ENCODE data around the gene ALOXE3. TPM values are rescaled to one million over a fixed set of nuclear protein-coding genes. Genes with fewer than 3 reads are reported as not detected.

The ALOXE3 gene
- total RNA-seq, 1 donor from 2014 or later: not detected

DNA sequence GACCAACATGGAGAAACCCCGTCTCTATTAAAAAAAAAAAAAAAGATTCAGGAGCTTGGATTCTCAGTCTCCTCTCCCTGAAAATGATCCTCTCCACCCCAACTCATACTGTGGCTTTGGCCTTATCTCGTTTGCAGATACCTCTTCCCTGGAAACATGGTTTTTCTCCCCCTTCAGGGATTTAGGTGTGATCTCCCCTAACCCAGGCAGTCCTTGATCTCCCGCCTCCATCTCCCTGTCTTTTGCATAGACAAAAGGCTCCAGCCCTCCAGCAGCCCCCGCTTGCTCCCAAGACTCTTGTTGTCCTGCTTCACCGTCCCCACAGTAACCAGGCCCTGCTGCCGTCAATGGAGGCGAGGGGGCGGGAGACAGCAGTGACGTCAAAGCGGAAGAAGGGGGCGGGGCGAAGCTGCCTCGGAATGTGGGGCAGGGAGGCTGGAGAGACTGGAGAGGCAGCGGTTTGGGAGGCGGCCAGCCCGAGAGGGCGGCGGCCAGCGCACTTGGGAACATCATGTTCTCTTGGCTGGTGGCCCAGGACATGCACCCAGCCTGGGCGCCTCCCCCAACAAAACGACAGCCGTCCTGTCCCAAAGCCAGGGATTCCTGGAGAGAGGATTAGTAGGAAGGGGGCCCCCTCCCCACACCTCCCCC, 35.8 kb upstream of the ALOXE3 start:
- DNase-seq (ENCODE audit: low spot score): peak; percentile 99

DNA sequence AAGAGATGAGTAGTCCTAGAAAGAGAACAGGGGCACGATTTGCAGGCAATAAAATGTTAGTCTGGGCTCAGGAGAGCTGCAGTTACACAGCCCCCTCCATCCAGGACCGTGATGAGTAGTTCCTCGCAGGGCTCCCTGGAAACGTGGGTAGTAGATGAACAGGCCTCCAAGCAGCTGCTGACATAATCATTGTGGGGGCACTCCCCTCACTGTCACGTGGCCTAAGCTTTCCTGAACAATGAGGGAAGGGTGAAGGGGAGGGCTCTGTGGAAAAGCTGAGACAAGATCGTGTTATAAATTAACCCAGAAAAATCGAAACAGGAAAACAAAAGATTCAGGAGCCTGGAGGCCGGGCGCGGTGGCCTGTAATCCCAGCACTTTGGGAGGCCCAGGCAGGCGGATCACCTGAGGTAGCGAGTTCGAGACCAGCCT, 35.2 kb upstream of the ALOXE3 start:
- DNase-seq (ENCODE audit: low spot score): peak; percentile 98

DNA sequence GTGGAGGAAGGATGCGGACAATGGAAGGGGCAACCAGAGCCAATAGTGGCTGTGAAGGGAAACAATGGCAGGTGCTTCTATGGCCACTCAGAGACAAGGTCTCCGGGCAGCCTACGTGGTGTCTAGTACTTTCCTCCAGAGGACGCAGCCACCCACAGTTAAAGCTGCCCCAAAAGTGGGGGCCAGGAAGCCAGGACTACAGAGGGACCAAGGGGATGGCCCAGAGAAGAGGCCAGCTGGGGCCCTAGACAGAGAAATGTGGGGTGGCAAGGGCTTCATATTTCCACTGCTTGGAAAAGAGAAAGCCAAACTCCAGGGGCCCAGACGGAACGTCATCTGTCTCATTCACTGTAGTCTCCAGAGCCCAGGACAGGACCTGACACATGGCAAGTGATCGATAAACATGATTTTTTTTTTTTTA, 34.7 kb upstream of the ALOXE3 start:
- DNase-seq (ENCODE audit: low spot score): no peak

DNA sequence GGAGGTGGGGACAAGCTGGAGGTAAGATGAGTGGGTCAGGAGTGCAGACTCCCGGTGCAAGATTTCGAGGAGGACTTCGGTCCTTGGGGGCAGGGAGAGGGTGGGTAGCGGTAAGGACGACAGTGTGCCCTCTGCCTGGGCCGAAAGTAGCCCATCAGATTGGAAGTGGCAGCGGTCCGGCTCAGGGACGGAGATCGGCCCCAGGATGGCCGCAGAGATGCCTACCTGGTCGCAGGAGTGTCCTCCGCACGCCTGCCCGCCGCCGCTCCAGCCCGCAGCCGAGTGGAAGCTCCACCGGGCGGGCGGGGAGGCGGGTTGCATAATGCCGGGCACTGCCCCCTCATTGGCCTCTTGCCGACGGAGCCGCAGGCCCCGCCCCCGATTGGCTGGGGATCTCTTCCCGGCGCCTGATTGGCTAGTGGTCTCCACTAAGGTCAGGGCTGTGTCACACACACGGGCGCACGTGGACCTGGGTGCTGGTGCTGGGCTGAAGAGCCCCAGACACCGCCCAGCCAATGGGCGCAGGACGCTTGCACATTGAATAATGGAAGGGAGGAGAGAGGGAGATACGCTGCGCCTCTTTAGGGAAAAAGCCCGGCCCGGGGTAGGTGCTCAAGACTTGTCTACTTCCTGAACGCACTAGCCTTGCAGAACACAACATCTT, 33.9 kb upstream of the ALOXE3 start, which contains the start of gene PER1:
PER1 (minus strand) TSS at position 293 of the 664 bp plus-strand sequence. CDS start 1,698 bp downstream, outside the sequence.
- DNase-seq (ENCODE audit: low spot score): peak; percentile 96

DNA sequence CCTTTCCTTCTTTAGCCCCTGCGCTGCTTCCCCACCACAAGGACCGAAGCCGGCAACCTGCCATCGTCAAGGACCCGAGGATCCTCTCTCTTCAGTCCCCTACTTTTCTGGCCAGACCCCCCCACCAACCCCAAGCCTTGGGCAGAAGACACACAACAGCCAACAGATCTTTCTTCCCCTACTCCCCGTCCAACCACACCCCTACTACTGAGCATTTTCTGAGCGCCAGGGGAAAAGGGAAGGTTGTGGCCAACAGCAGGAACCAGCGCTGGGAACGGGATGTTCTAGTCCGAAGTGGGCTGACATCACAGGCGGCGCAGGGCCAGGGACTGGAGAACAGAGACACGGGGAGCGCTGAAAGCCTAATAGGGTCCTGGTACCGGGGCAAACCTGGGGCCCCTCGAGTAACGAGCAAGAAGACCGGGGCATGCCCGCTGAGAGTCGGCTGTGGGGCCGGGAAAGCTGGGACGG, 33.4 kb upstream of the ALOXE3 start:
- peak; percentile 81 for DNase-seq (ENCODE audit: low spot score)

DNA sequence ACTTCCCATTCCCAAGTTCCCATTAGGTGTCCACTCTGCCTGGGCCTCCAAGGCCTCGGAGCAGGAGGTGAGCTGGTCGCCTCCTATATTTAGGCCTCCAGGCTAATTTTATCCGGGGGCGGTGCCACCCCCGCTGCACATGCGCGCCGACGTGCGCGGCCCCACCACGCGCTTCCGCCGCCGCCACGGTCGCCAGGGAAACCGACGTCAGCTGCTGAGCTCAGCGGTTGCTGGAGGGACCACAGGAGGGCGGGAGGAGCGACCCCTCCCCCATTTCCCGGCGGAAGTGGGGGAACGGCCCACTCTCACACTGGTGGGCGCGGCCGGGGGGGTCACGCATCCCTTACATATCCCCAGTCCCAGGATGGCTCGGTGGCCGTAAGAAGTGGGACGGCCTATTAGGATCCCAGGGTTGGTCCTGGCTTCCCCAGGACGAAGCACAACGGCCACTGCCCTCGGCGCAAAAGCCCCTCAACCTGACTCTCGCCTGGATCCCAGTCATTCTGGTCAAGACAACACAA, 32.9 kb upstream of the ALOXE3 start:
- peak; percentile 94 for DNase-seq (ENCODE audit: low spot score)

DNA sequence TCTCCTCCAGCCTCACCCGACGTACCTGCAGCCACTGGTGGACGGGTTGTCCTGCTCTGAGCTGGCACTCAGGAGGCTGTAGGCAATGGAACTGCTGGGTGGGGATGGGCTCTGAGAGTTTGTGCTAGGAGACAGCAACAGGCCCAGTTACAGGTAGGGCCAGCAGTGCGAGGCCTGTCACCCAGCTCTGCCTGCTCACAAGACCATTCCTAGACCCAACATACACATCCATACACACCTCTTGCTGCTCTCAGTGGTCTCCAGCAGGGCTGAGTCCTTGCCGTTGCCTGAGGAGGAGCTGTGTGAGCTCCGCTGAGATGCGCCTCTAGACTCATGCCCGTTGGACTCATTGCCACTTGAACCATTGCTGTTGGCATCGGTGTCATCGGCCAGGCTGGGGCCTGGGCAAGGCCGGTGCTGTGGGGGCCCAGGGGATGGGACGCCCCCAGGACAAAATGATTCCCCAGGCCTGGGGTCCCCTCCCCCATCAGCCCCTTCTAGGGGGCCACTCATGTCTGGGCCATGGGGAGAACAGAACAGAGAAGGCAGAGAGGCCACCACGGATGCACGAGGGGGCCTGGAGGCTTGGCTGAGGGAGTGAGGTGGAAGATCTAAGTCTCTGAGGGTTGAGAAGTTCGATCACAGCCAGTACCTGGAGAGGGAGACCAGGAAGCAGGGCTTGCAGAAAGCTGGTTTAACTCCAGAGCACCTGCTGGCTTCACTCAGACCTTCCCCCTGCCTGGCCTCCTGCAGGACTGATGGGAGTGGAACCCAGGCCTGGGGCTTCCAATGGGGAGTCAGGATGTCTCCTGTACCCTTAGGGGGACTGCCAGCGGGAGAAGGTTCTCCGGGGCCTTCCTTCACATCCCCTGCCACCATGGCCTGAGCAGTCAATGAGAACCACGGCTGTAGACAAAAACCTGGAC, 32.1 kb upstream of the ALOXE3 start:
- DNase-seq (ENCODE audit: low spot score): peak; percentile 36

DNA sequence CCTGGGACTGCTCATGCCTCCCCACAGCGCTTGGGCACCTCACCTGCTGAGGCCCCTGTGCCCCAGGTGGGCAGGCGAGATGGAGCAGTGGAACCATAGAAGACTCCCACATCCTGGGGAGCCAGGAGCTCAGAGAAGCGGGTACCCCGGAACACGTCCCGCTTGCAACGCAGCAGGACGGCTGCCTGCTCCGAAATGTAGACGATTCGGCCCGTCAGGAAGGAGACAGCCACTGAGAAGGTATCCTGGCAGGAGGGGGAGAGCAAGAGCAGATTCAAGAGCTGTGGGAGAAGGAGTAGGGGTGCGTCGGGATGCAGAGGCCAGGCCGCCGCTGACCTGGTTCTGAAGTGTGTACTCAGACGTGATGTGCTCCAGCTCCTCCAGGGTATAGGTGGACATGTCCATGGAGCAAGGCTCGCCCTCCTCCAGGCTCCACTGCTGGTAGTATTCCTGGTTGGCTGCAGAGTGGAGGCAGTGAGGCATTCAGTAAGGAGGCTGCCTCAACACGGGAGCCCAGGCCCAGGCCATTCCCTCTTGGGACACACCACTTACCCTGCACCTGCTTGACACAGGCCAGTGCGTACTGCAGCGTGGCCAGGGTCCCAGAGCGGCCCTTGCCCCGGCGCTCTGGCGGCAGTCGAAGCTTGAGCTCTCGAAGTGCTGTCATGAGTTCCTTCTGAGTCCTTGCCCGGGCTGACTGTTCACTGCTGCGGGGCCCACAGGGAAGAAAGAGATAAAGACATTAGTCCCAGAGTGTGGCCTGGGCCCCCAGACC, 31.3 kb upstream of the ALOXE3 start:
- no peak for DNase-seq (ENCODE audit: low spot score)

DNA sequence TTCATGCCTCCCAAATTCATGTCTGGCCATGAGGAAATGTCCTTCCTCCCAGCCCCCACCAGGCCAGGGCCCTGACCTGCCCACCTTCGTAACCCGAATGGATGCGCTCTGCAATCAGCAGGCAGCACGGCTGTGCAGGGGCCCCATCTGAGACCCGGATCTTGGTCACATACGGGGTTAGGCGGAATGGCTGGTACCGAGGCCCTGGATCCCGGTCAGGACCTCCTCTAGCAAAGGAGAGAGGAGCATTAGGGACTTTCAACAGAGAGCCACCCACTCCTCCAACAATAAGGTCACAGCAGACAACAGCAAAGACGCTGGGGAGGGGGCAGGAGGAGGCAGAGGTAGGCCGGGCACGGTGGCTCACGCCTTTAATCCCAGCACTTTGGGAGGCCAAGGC, 30.2 kb upstream of the ALOXE3 start:
- no peak for DNase-seq (ENCODE audit: low spot score)

DNA sequence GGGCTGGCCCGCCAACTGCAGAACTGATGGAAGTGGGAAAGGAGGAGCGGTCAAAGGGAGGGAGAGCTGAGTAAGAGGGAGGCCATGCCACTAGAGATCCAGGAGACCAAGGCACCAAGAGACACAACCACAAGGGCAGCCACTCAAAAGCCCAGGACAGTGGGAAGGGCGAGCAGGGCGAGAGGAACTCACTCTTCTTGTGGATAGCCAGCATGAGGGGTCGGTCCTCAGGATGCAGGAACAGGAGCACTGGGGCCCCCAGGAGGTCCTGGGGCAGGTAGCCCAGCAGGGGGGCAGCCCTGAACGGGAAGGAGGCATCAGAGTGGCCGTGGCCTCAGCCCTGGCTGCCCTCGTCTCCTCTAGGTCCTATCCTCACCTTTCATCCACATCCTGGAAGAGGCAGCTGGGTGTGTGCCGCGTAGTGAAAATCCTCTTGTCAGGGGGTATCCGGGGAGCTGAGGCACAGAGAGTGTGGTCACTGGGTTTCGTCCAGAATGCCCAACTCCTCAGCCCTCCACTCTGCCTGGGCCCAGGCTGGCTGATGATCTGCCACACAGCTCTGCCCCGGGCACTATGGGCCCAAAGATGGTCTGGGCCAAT, 29.6 kb upstream of the ALOXE3 start:
- no peak for DNase-seq (ENCODE audit: low spot score)

DNA sequence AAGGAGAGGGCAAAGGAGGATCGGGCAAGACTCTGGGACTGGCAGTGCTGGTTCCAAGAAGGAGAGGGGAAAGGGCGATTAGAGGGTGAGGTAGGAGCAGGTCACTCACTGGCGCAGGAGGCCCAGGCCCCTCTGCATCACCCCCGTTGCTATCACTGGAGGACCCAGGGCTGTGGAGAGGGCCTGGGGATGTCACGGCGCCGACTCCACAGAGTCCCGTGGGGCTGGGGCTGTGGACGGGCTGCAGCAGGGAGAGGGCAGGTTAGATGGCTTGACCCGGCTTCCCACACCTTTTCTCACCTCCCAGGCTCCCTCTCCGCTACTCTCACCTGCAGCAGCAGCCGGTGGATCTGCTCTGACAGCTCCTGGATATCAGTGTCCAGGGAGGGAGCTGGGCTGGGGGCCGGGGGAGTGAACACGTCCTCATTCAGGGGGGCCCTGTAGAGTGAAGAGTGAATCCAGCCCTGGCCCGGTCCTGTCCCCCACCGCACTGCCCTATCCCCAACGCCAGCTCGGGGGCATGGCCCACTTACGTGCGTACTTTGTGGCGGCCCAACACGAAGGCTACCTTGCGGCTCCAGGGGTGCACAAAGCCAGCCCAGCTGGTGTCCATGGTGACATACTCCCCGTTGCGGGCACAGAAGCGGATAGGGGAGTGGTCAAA, 29.0 kb upstream of the ALOXE3 start:
- DNase-seq (ENCODE audit: low spot score): no peak

DNA sequence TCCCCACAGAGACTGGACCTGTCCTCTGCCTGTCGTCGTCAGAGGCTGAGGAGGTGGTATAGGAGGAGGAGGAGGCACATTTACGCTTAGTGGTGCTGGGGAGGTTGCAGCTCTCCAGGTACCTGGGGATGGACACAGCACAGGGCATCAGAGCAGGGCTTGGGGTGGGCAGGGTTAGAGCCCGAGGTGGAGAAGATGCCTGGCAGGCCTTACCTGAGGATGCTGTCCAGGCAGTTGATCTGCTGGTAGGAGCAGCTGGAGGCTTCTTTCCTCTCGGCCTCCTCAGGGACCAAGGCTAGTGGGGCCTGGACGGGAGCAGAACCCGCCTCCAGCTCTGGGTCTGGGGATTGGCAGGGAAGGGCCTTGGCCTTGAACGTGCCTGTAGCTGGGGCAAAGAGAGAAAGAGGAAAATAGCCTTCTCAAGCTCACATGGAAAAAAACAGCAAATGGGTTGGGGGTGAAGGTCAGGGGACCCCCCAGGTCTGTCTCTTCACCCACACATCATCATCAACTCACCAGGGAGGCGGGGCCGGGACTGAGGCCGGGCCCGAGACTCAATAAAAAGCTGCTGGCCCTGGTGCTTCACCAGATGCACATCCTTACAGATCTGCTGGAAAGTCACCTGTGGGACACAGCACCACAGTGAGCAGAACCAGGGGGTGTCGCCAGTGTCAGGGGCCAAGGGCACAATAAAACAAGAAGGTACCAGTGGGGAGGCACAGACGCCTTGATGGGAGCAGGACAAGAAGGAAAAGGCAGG, 28.2 kb upstream of the ALOXE3 start:
- no peak for DNase-seq (ENCODE audit: low spot score)

DNA sequence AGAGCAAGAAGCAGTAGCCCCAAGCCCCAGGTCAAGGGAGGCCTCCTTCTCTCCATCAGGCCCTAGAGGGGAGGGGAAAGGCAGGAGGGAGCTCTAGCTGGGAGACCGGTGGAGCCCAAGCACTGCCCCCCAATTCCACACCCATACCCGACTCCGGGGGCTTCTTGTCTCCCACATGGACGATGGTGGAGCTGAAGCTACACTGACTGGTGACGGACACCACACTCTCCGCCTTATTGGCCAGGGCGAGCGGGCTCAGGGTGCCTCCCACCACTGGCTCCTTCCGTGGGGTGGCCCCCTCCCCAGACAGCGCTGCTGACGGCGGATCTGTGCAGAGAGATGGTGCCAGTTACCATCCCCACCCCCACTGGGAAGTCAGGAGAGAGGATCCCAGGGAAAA, 27.5 kb upstream of the ALOXE3 start:
- no peak for DNase-seq (ENCODE audit: low spot score)

DNA sequence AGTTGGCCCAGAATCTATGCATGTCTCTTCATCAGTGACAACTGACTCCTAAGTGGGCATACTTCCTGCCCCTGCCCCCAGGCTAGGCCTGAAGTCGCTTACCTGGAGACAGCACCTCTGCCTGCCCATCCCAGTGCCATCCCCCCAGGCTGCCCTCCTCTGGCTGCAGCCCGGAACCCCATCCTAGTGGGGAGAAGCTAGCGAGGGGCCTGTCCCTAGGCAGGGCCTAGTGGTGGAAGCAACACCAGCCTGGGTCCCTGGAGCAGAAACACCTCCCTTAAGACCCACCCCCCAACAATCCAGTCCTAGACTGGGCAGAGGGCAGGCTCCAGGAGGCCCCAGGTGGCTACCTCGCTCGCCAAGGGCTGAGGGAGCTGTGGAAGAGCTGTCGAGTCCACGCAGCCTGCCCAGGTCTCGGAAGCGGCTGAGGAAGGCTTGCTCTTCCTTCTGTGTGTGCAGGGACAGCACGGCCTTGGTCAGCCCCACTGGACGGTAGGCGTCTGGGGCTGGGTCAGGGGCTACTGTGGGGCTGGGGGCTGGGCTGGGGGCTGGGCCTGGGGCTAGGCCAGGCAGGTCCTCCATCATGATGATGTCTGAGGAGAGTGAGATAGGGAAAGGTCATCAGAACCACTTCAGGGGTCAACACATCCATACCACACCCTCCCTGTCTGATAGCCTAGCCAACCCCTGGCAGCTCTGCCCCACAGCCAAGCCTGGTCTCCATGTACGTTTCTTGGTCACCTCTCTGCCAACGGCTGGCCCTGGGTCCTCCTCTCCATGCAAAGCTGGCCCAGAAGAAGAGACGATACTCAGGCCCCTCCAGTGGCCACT, 26.3 kb upstream of the ALOXE3 start:
- DNase-seq (ENCODE audit: low spot score): no peak

DNA sequence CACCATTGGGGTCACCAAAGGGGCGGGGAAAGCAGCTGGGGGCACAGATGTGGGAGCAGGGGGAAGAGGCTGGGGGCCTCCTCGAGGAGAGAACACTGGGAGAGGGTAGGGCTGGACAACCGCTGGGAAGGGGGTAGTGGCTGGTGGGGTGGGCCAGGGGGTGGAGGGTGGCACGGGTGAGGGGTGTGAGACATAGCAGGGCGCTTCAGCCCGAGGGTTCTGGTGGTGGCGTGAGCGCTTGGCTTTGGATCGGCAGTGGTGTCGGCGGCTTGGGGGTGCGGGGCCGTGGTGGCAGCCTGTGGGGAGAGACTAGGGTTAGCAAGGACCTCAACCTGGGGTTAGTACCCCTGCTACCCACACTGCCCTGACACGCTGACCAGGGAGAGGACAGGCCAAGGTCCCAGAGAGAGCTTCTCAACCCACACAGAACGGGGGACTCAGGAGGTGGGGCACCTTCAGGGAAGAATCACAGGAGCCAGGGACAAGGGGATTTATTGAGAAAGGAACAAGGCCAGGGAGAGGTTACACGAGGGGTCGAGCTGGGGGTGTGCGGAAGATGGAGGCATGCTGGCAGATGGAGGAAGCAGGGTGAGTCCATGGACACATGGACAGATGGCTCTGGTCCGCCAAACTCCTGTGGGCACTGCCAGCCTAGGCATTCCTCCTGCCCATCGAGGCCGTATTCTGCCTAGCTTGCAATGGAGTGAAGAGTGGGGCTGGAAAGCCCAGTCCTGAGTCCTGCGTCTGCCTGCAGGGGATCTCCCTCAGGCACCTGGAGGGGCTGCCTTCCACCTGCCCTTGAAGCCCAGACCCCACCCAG, 25.5 kb upstream of the ALOXE3 start:
- no peak for DNase-seq (ENCODE audit: low spot score)

DNA sequence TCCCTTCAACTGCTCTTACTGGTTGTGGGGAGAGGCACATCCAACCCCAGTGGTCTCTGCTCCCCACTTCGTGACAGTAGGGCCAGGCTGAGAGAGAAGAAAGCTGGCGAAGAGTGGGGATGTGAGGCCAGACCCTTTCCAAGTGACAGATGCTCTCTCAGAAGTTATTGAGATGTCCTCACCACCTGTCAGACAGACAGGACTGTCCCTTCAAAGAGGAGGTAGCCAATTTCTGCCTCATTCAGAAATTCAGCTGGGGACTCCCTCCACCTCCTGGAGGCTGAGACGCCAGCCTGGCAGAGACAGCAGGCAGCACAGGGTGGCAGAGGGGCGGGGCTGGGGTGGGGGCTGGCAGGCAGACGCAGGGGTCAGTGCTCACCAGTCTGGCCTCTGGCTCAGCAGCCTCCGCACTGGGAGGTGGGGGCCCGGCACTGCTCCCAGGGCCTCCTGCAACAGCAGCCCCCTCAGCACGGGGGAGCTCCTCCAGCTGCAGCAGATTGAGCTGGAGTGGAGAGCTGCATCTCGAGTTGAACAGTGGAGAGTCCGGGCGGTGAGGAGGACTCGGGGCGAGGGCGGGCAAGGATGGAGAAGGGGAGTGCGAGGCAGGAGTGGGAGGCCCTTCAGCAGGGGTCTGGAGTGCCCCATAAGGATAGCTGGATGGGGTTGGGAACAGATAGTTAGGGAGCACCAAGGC, 24.7 kb upstream of the ALOXE3 start:
- DNase-seq (ENCODE audit: low spot score): no peak
